HL-60 (cell line): ENCODE data around the gene COL7A1.

Source experiments
- DNase-seq, 2 experiments: peaks; one replicate each; pipeline ENCODE4 v3.0.0-alpha.2; 2010 to 2020; ENCODE audit warnings: low read depth in 1 of 2, low spot score in 1 of 2
- H3K27ac ChIP-seq: fragments of 250-450 bp; sonication (Bioruptor Pico); replicated peaks from 2 replicates; pipeline ENCODE4 v1.5.1; 2020; ENCODE audit warnings: mild to moderate bottlenecking, moderate library complexity
- H3K27me3 ChIP-seq: fragments of 250-450 bp; sonication (Bioruptor Pico); 2 replicates; pipeline ENCODE4 v1.5.1; 2021; ENCODE audit warnings: mild to moderate bottlenecking, moderate library complexity; ENCODE audit not compliant: insufficient read depth, poor library complexity, severe bottlenecking
- H3K4me3 ChIP-seq: replicated peaks from 2 replicates; pipeline ENCODE4 v1.5.1; 2011; ENCODE audit warnings: mild to moderate bottlenecking, control low read depth, low read length; ENCODE audit not compliant: insufficient read depth
- GABPA ChIP-seq: IDR thresholded peaks from 2 replicates; pipeline ENCODE4 v1.6.1; 2012; ENCODE audit warnings: low read depth
- POLR2AphosphoS5 ChIP-seq: IDR thresholded peaks from 2 replicates; pipeline ENCODE4 v1.6.1; 2012; ENCODE audit warnings: low read depth
- SPI1 ChIP-seq: IDR thresholded peaks from 2 replicates; pipeline ENCODE4 v1.6.1; 2012; ENCODE audit warnings: low read depth, mild to moderate bottlenecking, borderline replicate concordance
- TF ChIP-seq, protein P1 (sequence below): IDR thresholded peaks from 2 replicates; pipeline ENCODE4 v1.6.1; 2012; ENCODE audit warnings: low read depth; ENCODE audit not compliant: insufficient replicate concordance
- TF ChIP-seq, protein P2 (sequence below): IDR thresholded peaks from one replicate; pipeline ENCODE4 v1.5.1; 2011; ENCODE audit warnings: low read length, control low read depth, inconsistent platforms; ENCODE audit not compliant: insufficient read depth

COL7A1 gene

DNA sequence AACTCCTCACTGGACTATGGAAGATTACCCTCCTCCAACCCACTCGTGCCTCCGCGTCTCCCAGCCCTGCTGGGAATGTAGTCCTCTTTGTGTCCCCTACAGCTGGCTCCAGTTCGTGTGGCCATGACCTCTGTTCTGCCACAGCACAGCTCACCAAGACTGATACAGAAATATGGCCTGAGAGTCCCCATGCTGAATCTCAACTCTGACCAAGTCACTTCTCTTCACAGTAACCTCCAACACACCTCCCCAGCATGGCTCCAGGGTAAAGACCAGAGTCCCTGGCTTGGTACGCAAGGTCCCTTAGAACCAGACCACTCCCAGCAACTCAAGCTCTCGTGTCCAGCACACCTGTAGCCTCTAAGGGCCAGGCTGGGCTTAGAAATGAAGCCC is 2.3 kb upstream of the COL7A1 start:
- Histone ChIP-seq H3K4me3 (no peak overlapping the region), H3K27ac (no peak overlapping the region), H3K27me3 (peaks cover 17% of the 10 kb centered on the region)
- DNase-seq = no peak
- peak; percentile 23; the same call in 1 of the 2 replicates for TF ChIP-seq POLR2AphosphoS5
- TF ChIP-seq GABPA = no peak
- TF ChIP-seq, protein P1, sequence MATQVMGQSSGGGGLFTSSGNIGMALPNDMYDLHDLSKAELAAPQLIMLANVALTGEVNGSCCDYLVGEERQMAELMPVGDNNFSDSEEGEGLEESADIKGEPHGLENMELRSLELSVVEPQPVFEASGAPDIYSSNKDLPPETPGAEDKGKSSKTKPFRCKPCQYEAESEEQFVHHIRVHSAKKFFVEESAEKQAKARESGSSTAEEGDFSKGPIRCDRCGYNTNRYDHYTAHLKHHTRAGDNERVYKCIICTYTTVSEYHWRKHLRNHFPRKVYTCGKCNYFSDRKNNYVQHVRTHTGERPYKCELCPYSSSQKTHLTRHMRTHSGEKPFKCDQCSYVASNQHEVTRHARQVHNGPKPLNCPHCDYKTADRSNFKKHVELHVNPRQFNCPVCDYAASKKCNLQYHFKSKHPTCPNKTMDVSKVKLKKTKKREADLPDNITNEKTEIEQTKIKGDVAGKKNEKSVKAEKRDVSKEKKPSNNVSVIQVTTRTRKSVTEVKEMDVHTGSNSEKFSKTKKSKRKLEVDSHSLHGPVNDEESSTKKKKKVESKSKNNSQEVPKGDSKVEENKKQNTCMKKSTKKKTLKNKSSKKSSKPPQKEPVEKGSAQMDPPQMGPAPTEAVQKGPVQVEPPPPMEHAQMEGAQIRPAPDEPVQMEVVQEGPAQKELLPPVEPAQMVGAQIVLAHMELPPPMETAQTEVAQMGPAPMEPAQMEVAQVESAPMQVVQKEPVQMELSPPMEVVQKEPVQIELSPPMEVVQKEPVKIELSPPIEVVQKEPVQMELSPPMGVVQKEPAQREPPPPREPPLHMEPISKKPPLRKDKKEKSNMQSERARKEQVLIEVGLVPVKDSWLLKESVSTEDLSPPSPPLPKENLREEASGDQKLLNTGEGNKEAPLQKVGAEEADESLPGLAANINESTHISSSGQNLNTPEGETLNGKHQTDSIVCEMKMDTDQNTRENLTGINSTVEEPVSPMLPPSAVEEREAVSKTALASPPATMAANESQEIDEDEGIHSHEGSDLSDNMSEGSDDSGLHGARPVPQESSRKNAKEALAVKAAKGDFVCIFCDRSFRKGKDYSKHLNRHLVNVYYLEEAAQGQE = no peak
- TF ChIP-seq, protein P2, sequence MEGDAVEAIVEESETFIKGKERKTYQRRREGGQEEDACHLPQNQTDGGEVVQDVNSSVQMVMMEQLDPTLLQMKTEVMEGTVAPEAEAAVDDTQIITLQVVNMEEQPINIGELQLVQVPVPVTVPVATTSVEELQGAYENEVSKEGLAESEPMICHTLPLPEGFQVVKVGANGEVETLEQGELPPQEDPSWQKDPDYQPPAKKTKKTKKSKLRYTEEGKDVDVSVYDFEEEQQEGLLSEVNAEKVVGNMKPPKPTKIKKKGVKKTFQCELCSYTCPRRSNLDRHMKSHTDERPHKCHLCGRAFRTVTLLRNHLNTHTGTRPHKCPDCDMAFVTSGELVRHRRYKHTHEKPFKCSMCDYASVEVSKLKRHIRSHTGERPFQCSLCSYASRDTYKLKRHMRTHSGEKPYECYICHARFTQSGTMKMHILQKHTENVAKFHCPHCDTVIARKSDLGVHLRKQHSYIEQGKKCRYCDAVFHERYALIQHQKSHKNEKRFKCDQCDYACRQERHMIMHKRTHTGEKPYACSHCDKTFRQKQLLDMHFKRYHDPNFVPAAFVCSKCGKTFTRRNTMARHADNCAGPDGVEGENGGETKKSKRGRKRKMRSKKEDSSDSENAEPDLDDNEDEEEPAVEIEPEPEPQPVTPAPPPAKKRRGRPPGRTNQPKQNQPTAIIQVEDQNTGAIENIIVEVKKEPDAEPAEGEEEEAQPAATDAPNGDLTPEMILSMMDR = no peak

GRCh38 chr3:48596676-48597407 is 1.7 kb upstream of the COL7A1 start:
- Histone ChIP-seq H3K27ac (no peak overlapping the region), H3K4me3 (no peak overlapping the region), H3K27me3 (peaks cover 17% of the 10 kb centered on the region)
- TF ChIP-seq GABPA = no peak
- TF ChIP-seq, protein P2 = no peak
- no peak for TF ChIP-seq POLR2AphosphoS5
- TF ChIP-seq, protein P1 = no peak
- no peak for TF ChIP-seq SPI1
- DNase-seq = no peak

GRCh38 chr3:48596157-48596556 is 1.0 kb upstream of the COL7A1 start:
- Histone ChIP-seq H3K4me3 (no peak overlapping the region), H3K27me3 (peaks cover 17% of the 10 kb centered on the region), H3K27ac (no peak overlapping the region)
- TF ChIP-seq, protein P2 = no peak
- TF ChIP-seq, protein P1 = no peak
- no peak for TF ChIP-seq GABPA
- TF ChIP-seq SPI1 = no peak
- no peak for TF ChIP-seq POLR2AphosphoS5
- no peak for DNase-seq
